ENCODE measurements around the gene MFSD2B. TPM values are rescaled to one million over a fixed set of nuclear protein-coding genes. Genes with fewer than 3 reads are reported as not detected.

Gene MFSD2B
- total RNA-seq, 1 donor from 2014 or later: 0.38 TPM

- Histone ChIP-seq H3K9me3 (no peaks in the 10 kb centered on the region), H3K27ac (no peak overlapping the region), H3K27me3 (ENCODE audit: low read depth) (no peaks in the 10 kb centered on the region), H3K4me3 (no peak overlapping the region), H3K4me1 (no peaks in the 10 kb centered on the region), H3K36me3 (peaks cover 11% of the 10 kb centered on the region)
- ATAC-seq: no peak
- intact Hi-C loops (cut with DNase I): no loop called here
- DNase-seq: no peak
- no peak for TF ChIP-seq CTCF (IDR thresholded peaks at IDR 0.05)
Observed at GRCh38 chr2:24020244-24020643, 10.4 kb downstream of the MFSD2B start.

GRCh38 chr2:24021122-24021998 is 11.5 kb downstream of the MFSD2B start:
- intact Hi-C loops (cut with DNase I): no loop called here
- no peak overlapping the region for H3K4me3 ChIP-seq
- no peaks in the 10 kb centered on the region for H3K4me1 ChIP-seq
- H3K27me3 ChIP-seq (ENCODE audit: low read depth): no peaks in the 10 kb centered on the region
- H3K9me3 ChIP-seq: no peaks in the 10 kb centered on the region
- DNase-seq: no peak
- peaks cover 11% of the 10 kb centered on the region for H3K36me3 ChIP-seq
- H3K27ac ChIP-seq: no peak overlapping the region
- peak; percentile 30 for TF ChIP-seq CTCF (IDR thresholded peaks at IDR 0.05)
- ATAC-seq: peak; percentile 27 to 28

- Histone ChIP-seq H3K4me1 (no peaks in the 10 kb centered on the region), H3K9me3 (no peaks in the 10 kb centered on the region), H3K36me3 (peaks cover 18% of the 10 kb centered on the region), H3K27me3 (ENCODE audit: low read depth) (no peaks in the 10 kb centered on the region), H3K4me3 (no peak overlapping the region), H3K27ac (no peak overlapping the region)
- intact Hi-C loops (cut with DNase I): no loop called here
- ATAC-seq (no peak), DNase-seq (no peak)
- no peak for TF ChIP-seq CTCF (IDR thresholded peaks at IDR 0.05)
Observed at GRCh38 chr2:24022324-24022974, 12.6 kb downstream of the MFSD2B start.

GRCh38 chr2:24022975-24023575 is 13.2 kb downstream of the MFSD2B start:
- H3K4me3 ChIP-seq: no peak overlapping the region
- ATAC-seq: no peak
- TF ChIP-seq CTCF (IDR thresholded peaks at IDR 0.05): no peak
- H3K27me3 ChIP-seq (ENCODE audit: low read depth): no peaks in the 10 kb centered on the region
- H3K4me1 ChIP-seq: no peaks in the 10 kb centered on the region
- H3K36me3 ChIP-seq: peaks cover 21% of the 10 kb centered on the region
- H3K27ac ChIP-seq: no peak overlapping the region
- intact Hi-C loops (cut with DNase I): no loop called here
- DNase-seq: no peak
- H3K9me3 ChIP-seq: no peaks in the 10 kb centered on the region

- Histone ChIP-seq H3K4me3 (no peak overlapping the region), H3K4me1 (no peaks in the 10 kb centered on the region), H3K27me3 (ENCODE audit: low read depth) (no peaks in the 10 kb centered on the region), H3K27ac (no peak overlapping the region), H3K36me3 (peaks cover 29% of the 10 kb centered on the region), H3K9me3 (no peaks in the 10 kb centered on the region)
- ATAC-seq (peak in 1 of 2 donors; percentile 29), DNase-seq (peak; percentile 48)
- TF ChIP-seq CTCF (IDR thresholded peaks at IDR 0.05): no peak
- intact Hi-C loops (cut with DNase I): no loop called here
Observed at GRCh38 chr2:24024018-24024417, 14.1 kb downstream of the MFSD2B start.

All from lower lobe of right lung (tissue), 2 donors.